HCT116 (cell line): ENCODE measurements around the gene TRIM67. TPM values are rescaled to one million over a fixed set of nuclear protein-coding genes. Genes with fewer than 3 reads are reported as not detected.

ENCODE experiments used
- ATAC-seq: fragments of 200-7000 bp; cut with Tn5 transposase; 2 replicates; pipeline ENCODE4 v1.9.1; 2020; ENCODE audit warnings: mild to moderate bottlenecking, moderate library complexity
- BruUV-seq: library from RNA; stranded (reverse); fragments of 400-500 nt; replicated peaks from 2 replicates; lab custom pipeline; 2021; lab: Mats Ljungman, UMichigan
- CTCF ChIA-PET: fragments of 300-600 bp; sonication (Branson Sonifier 250); formaldehyde crosslinking; loops from one replicate; lab custom pipeline; 2021; ENCODE audit warnings: antibody characterized with exemption; lab: Charles Lee
- POLR2A ChIA-PET: fragments of 300-600, 350-600 bp; sonication (Branson Sonifier 250); formaldehyde crosslinking; loops from one replicate; lab custom pipeline; 2021; ENCODE audit warnings: antibody characterized with exemption; lab: Charles Lee
- RAD21 ChIA-PET, 2 experiments: fragments of 300-600 bp; sonication (Branson Sonifier 250); formaldehyde crosslinking; loops; one replicate each; lab custom pipeline; 2023; ENCODE audit warnings: low total read pairs in 2 of 2; ENCODE audit not compliant: uncharacterized antibody in 2 of 2, unreplicated experiment in 2 of 2, low non-redundant PET in 1 of 2; lab: Charles Lee
- DNase-seq: peaks from one replicate; pipeline ENCODE4 v3.0.0-alpha.2; 2010; ENCODE audit warnings: low read depth, low spot score
- H2AFZ ChIP-seq: fragments of 200-600 bp; shearing (Covaris generic), sonication (generic); 2 replicates; pipeline ENCODE4 v1.6.1; 2017; ENCODE audit warnings: low read depth, mixed run types, mixed read lengths, antibody characterized with exemption, low read length; ENCODE audit not compliant: poor library complexity, severe bottlenecking
- H3K27ac ChIP-seq: 2 replicates; pipeline ENCODE4 v1.5.1; 2012; ENCODE audit warnings: low read depth, low read length
- H3K27me3 ChIP-seq: fragments of 200-600 bp; sonication (generic); 2 replicates; pipeline ENCODE4 v1.6.1; 2016; ENCODE audit warnings: mixed run types, low read length, mixed read lengths; ENCODE audit not compliant: insufficient read depth
- H3K36me3 ChIP-seq, 2 experiments: fragments of 200-500 bp in 1 of 2; fragments of 200-600 bp in 1 of 2; sonication (Bioruptor generic) in 1 of 2; sonication (generic) in 1 of 2; 2 replicates each; pipeline versions ENCODE4 v1.5.1 to v1.6.1; 2014 to 2016; ENCODE audit warnings: low read length in 2 of 2, inconsistent platforms in 1 of 2, mixed read lengths in 1 of 2, mixed run types in 1 of 2; ENCODE audit not compliant: insufficient read depth in 2 of 2, control insufficient read depth in 1 of 2
- H3K4me1 ChIP-seq, 2 experiments: fragments of 200-600 bp in 1 of 2; sonication (generic) in 1 of 2; 2 replicates each; pipeline versions ENCODE4 v1.5.1 to v1.6.1; 2012 to 2017; ENCODE audit warnings: low read length in 2 of 2, inconsistent platforms in 1 of 2, mild to moderate bottlenecking in 1 of 2, mixed read lengths in 1 of 2, mixed run types in 1 of 2, moderate library complexity in 1 of 2; ENCODE audit not compliant: insufficient read depth in 2 of 2, control insufficient read depth in 1 of 2
- H3K4me2 ChIP-seq: fragments of 200-600 bp; sonication (generic); 2 replicates; pipeline ENCODE4 v1.6.1; 2017; ENCODE audit warnings: mixed run types, low read length, mixed read lengths
- H3K4me3 ChIP-seq, 2 experiments: fragments of 200-600 bp in 1 of 2; sonication (generic) in 1 of 2; replicated peaks in 1 of 2; 2 replicates each; pipeline ENCODE4 v1.5.1; 2011 to 2016; ENCODE audit warnings: low read length in 2 of 2, control low read depth in 1 of 2, low read depth in 1 of 2, mild to moderate bottlenecking in 1 of 2, mixed read lengths in 1 of 2, mixed run types in 1 of 2
- H3K79me2 ChIP-seq: fragments of 200-600 bp; sonication (generic); 2 replicates; pipeline ENCODE4 v1.6.1; 2017; ENCODE audit warnings: mild to moderate bottlenecking, mixed run types, low read length, moderate library complexity, mixed read lengths; ENCODE audit not compliant: insufficient read depth
- H3K9ac ChIP-seq: fragments of 200-600 bp; sonication (generic); 2 replicates; pipeline ENCODE4 v1.6.1; 2016; ENCODE audit warnings: low read length, mixed read lengths
- H3K9me2 ChIP-seq: fragments of 200-600 bp; sonication (generic), shearing (Covaris generic); 2 replicates; pipeline ENCODE4 v1.6.1; 2017; ENCODE audit warnings: mixed run types, mild to moderate bottlenecking, moderate library complexity; ENCODE audit not compliant: insufficient read depth
- H3K9me3 ChIP-seq, 2 experiments: fragments of 200-500 bp in 1 of 2; fragments of 200-600 bp in 1 of 2; sonication (Bioruptor generic) in 1 of 2; sonication (generic) in 1 of 2; 2 replicates each; pipeline ENCODE4 v1.6.1; 2014 to 2017; ENCODE audit warnings: low read length in 2 of 2, mixed read lengths in 2 of 2, inconsistent platforms in 1 of 2, low read depth in 1 of 2, mild to moderate bottlenecking in 1 of 2, mixed run types in 1 of 2, moderate library complexity in 1 of 2; ENCODE audit not compliant: control insufficient read depth in 1 of 2, insufficient read depth in 1 of 2
- H4K20me1 ChIP-seq: fragments of 200-600 bp; sonication (generic), shearing (Covaris generic); 2 replicates; pipeline ENCODE4 v1.6.1; 2017; ENCODE audit warnings: mixed run types, mild to moderate bottlenecking, moderate library complexity; ENCODE audit not compliant: insufficient read depth
- CBX3 ChIP-seq: IDR thresholded peaks from 2 replicates; pipeline ENCODE4 v1.6.1; 2012; ENCODE audit warnings: low read depth
- CEBPB ChIP-seq: IDR thresholded peaks from 2 replicates; pipeline ENCODE4 v1.6.1; 2012; ENCODE audit warnings: low read depth
- EZH2phosphoT487 ChIP-seq: fragments of 200-600 bp; IDR thresholded peaks from 2 replicates; pipeline ENCODE4 v1.6.1; 2018; ENCODE audit warnings: antibody characterized with exemption, borderline replicate concordance
- FOSL1 ChIP-seq: IDR thresholded peaks from 2 replicates; pipeline ENCODE4 v1.6.1; 2012; ENCODE audit warnings: low read depth
- JUND ChIP-seq: IDR thresholded peaks from 2 replicates; pipeline ENCODE4 v1.6.1; 2012
- POLR2A ChIP-seq: IDR thresholded peaks from 2 replicates; pipeline ENCODE4 v1.7.0; 2011; ENCODE audit warnings: borderline replicate concordance; ENCODE audit not compliant: insufficient read depth, insufficient read length; ENCODE audit errors: extremely low read depth
- RAD21 ChIP-seq: IDR thresholded peaks from 2 replicates; pipeline ENCODE4 v1.6.1; 2012; ENCODE audit warnings: low read depth, mild to moderate bottlenecking
- SIN3A ChIP-seq: IDR thresholded peaks from 2 replicates; pipeline ENCODE4 v1.6.1; 2012; ENCODE audit warnings: low read depth
- SP1 ChIP-seq: IDR thresholded peaks from 2 replicates; pipeline ENCODE4 v1.6.1; 2012; ENCODE audit warnings: low read depth
- ZNF274 ChIP-seq: fragments of 200-500 bp; sonication (Bioruptor generic); IDR thresholded peaks from 2 replicates; pipeline ENCODE4 v1.6.1; 2014; ENCODE audit warnings: mild to moderate bottlenecking, low read depth, low read length, inconsistent platforms
- intact Hi-C: fragments of 100-400 bp; cut with micrococcal nuclease; formaldehyde crosslinking; loops from 2 replicates; pipeline ENCODE4 v1.10.0; 2022
- total RNA-seq: library from RNA; stranded (reverse); gene quantifications from one replicate; pipeline ENCODE4 v1.2.1, GENCODE V29; 2021; ENCODE audit not compliant: unreplicated experiment
- TF ChIP-seq, protein P1 (sequence below), 3 experiments: fragments of 200-600 bp in 1 of 3; sonication (generic) in 1 of 3; IDR thresholded peaks in 2 of 3; conservative IDR thresholded peaks in 1 of 3; 2 replicates each; pipeline ENCODE4 v1.5.1; 2012 to 2017; ENCODE audit warnings: low read depth in 2 of 3, low read length in 2 of 3, antibody characterized with exemption in 1 of 3, borderline replicate concordance in 1 of 3, control low read depth in 1 of 3, mild to moderate bottlenecking in 1 of 3, mixed read lengths in 1 of 3, mixed run types in 1 of 3, moderate library complexity in 1 of 3; ENCODE audit not compliant: insufficient read depth in 1 of 3
- TF ChIP-seq, protein P2 (sequence below): IDR thresholded peaks from 2 replicates; pipeline ENCODE4 v1.6.1; 2012; ENCODE audit warnings: low read depth

TRIM67 gene
- total RNA-seq, 1 experiment from 2014 or later, result 0.02 TPM

DNA sequence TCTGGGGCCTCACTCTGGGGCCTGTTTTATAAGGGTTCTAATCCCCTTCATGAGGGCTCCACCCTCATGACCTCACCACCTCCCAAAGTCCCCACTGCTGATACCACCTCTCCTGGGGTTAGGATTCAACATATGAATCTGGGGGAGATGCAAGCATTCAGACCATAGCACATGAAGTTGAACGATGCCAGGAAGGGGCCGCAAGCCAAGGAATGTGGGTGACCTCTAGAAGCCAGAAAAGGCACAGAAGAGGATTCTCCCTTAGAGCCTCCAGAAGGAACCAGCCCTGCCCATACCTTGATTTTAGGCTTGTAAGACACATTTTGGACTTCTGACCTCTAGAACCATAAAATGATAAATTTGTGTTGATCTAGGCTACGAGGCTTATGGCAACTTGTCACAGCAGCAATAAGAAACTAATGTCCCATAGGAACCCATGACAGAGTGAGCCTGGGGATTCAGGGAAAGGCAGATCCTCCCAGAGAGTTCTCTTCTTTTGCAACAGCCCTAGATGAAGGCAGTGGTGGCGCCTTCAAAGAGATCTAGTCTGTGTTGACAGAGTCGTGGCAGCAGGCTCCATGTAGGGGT is 27.9 kb downstream of the TRIM67 start:
- Histone ChIP-seq H3K36me3 (no peaks in the 10 kb centered on the region), H3K79me2 (no peaks in the 10 kb centered on the region), H3K9me2 (no peaks in the 10 kb centered on the region), H3K4me3 (no peak overlapping the region), H3K27me3 (peaks cover 14% of the 10 kb centered on the region; the same call in 1 of the 2 replicates), H3K27ac (no peak overlapping the region), H3K4me2 (no peak overlapping the region), H3K9ac (no peak overlapping the region), H3K9me3 (no peaks in the 10 kb centered on the region), H2AFZ (no peak overlapping the region), H4K20me1 (no peaks in the 10 kb centered on the region), H3K4me1 (0 out of 4 replicates have a peak, but pooled peaks cover under 1 to 2% of the 10 kb centered on the region in 2 experiments)
- DNase-seq (no peak), ATAC-seq (no peak)
- ChIA-PET POLR2A (no interaction called here), CTCF (no interaction called here), RAD21 (no interaction called here)
- TF ChIP-seq, protein P1, sequence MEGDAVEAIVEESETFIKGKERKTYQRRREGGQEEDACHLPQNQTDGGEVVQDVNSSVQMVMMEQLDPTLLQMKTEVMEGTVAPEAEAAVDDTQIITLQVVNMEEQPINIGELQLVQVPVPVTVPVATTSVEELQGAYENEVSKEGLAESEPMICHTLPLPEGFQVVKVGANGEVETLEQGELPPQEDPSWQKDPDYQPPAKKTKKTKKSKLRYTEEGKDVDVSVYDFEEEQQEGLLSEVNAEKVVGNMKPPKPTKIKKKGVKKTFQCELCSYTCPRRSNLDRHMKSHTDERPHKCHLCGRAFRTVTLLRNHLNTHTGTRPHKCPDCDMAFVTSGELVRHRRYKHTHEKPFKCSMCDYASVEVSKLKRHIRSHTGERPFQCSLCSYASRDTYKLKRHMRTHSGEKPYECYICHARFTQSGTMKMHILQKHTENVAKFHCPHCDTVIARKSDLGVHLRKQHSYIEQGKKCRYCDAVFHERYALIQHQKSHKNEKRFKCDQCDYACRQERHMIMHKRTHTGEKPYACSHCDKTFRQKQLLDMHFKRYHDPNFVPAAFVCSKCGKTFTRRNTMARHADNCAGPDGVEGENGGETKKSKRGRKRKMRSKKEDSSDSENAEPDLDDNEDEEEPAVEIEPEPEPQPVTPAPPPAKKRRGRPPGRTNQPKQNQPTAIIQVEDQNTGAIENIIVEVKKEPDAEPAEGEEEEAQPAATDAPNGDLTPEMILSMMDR (IDR thresholded peaks at IDR 0.05 in 2 of 3, conservative IDR thresholded peaks at IDR 0.05 in 1 of 3; ENCODE audit: borderline replicate concordance in 1 of 3, insufficient read depth in 1 of 3, low read depth in 2 of 3, low read length in 2 of 3), result no peak
- BruUV-seq, result no TSS peak
- intact Hi-C loops, result no loop called here

DNA sequence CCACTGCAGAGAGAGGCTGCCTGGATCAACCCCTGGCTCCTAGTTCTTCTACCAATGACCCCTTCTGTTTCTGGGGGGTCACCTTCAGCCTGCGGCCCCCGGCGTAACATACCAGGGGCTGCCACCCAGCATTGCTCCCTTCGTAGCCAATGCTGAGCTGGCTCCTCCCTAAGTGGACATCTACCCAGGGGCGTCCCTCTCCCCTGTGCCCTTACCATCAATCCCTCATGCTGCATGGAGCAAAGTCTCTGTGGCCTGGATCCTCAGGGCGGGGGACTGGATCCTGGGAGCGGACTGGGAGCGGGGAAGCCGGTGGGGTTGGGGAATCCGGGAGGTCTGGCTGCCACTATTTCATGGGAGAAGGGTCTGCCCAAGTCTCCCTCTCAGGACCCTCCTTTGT is 28.6 kb downstream of the TRIM67 start:
- CTCF ChIA-PET, result no interaction called here
- DNase-seq, result no peak
- no TSS peak for BruUV-seq
- intact Hi-C loops, result no loop called here
- H3K9me2 ChIP-seq, result no peaks in the 10 kb centered on the region
- no peaks in the 10 kb centered on the region for H3K36me3 ChIP-seq
- POLR2A ChIA-PET, result no interaction called here
- H3K27ac ChIP-seq, result no peak overlapping the region
- no peaks in the 10 kb centered on the region for H4K20me1 ChIP-seq
- H3K9ac ChIP-seq, result no peak overlapping the region
- 0 out of 4 replicates have a peak, but pooled peaks cover 2 to 4% of the 10 kb centered on the region in 2 experiments for H3K4me1 ChIP-seq
- no peak overlapping the region for H3K4me3 ChIP-seq
- H3K27me3 ChIP-seq, result peaks cover 14% of the 10 kb centered on the region; the same call in 1 of the 2 replicates
- H3K9me3 ChIP-seq, result no peaks in the 10 kb centered on the region
- H3K79me2 ChIP-seq, result no peaks in the 10 kb centered on the region
- no peak for ATAC-seq
- no peak overlapping the region for H2AFZ ChIP-seq
- no peak overlapping the region for H3K4me2 ChIP-seq
- RAD21 ChIA-PET, result no interaction called here
- TF ChIP-seq JUND (no peak), EZH2phosphoT487 (no peak), CBX3 (no peak), RAD21 (no peak), CEBPB (no peak), ZNF274 (no peak), POLR2A (no peak), SP1 (no peak), SIN3A (no peak), FOSL1 (no peak)
- TF ChIP-seq, protein P1 (IDR thresholded peaks at IDR 0.05 in 2 of 3, conservative IDR thresholded peaks at IDR 0.05 in 1 of 3; ENCODE audit: borderline replicate concordance in 1 of 3, insufficient read depth in 1 of 3, low read depth in 2 of 3, low read length in 2 of 3), result no peak
- TF ChIP-seq, protein P2, sequence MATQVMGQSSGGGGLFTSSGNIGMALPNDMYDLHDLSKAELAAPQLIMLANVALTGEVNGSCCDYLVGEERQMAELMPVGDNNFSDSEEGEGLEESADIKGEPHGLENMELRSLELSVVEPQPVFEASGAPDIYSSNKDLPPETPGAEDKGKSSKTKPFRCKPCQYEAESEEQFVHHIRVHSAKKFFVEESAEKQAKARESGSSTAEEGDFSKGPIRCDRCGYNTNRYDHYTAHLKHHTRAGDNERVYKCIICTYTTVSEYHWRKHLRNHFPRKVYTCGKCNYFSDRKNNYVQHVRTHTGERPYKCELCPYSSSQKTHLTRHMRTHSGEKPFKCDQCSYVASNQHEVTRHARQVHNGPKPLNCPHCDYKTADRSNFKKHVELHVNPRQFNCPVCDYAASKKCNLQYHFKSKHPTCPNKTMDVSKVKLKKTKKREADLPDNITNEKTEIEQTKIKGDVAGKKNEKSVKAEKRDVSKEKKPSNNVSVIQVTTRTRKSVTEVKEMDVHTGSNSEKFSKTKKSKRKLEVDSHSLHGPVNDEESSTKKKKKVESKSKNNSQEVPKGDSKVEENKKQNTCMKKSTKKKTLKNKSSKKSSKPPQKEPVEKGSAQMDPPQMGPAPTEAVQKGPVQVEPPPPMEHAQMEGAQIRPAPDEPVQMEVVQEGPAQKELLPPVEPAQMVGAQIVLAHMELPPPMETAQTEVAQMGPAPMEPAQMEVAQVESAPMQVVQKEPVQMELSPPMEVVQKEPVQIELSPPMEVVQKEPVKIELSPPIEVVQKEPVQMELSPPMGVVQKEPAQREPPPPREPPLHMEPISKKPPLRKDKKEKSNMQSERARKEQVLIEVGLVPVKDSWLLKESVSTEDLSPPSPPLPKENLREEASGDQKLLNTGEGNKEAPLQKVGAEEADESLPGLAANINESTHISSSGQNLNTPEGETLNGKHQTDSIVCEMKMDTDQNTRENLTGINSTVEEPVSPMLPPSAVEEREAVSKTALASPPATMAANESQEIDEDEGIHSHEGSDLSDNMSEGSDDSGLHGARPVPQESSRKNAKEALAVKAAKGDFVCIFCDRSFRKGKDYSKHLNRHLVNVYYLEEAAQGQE, result no peak
